ENCODE data around the gene SERTM1. TPM values are rescaled to one million over a fixed set of nuclear protein-coding genes. Genes with fewer than 3 reads are reported as not detected.

SERTM1 gene
- total and polyA plus RNA-seq, 2 donors (not counting 1 experiment from before 2014, with no cell fraction given): not detected

- no peak for TF ChIP-seq CTCF (conservative IDR thresholded peaks at IDR 0.05 in 1 of 2, IDR thresholded peaks at IDR 0.05 in 1 of 2; ENCODE audit: low read depth in 1 of 2, low read length in 2 of 2)
- no peak for TF ChIP-seq EZH2 (IDR thresholded peaks at IDR 0.05; ENCODE audit: low read length, missing control alignments)
- no peaks in the 10 kb centered on the region for H3K36me3 ChIP-seq (ENCODE audit: control insufficient read depth, insufficient read depth, low read length)
- no peak overlapping the region for H3K4me3 ChIP-seq (replicated peaks in 1 of 4; ENCODE audit: control extremely low read depth in 1 of 4, insufficient read depth in 1 of 4, low read depth in 3 of 4, low read length in 4 of 4)
- no peaks in the 10 kb centered on the region for H4K20me1 ChIP-seq (ENCODE audit: control insufficient read depth, extremely low read depth, insufficient read depth, low read length)
- DNase-seq (ENCODE audit: low read depth in 2 of 2): no peak
- no peak overlapping the region for H3K9ac ChIP-seq (ENCODE audit: insufficient read depth, low read length)
- H3K4me1 ChIP-seq (ENCODE audit: control insufficient read depth, extremely low read depth, insufficient read depth, low read length): no peaks in the 10 kb centered on the region
- no peaks in the 10 kb centered on the region for H3K27me3 ChIP-seq (ENCODE audit: control insufficient read depth, insufficient read depth, low read length)
- H3K27ac ChIP-seq (ENCODE audit: insufficient read depth, low read length): no peak overlapping the region
- no peak overlapping the region for H3K4me2 ChIP-seq (ENCODE audit: extremely low read depth, insufficient read depth, low read length)
- no peaks in the 10 kb centered on the region for H3K79me2 ChIP-seq (ENCODE audit: control insufficient read depth, insufficient read depth, low read length)
- H2AFZ ChIP-seq (ENCODE audit: low read length): no peak overlapping the region
- H3K9me3 ChIP-seq (ENCODE audit: control insufficient read depth, insufficient read depth, low read depth, low read length): no peaks in the 10 kb centered on the region
Measured at GRCh38 chr13:36665630-36666029, 8.2 kb upstream of the SERTM1 start.

- TF ChIP-seq EZH2 (IDR thresholded peaks at IDR 0.05; ENCODE audit: low read length, missing control alignments): no peak
- no peak for TF ChIP-seq CTCF (conservative IDR thresholded peaks at IDR 0.05 in 1 of 2, IDR thresholded peaks at IDR 0.05 in 1 of 2; ENCODE audit: low read depth in 1 of 2, low read length in 2 of 2)
Measured at GRCh38 chr13:36666477-36667229, 7.2 kb upstream of the SERTM1 start.

GRCh38 chr13:36668316-36668715 is 5.5 kb upstream of the SERTM1 start:
- Histone ChIP-seq H3K4me3 (replicated peaks in 1 of 4; ENCODE audit: control extremely low read depth in 1 of 4, insufficient read depth in 1 of 4, low read depth in 3 of 4, low read length in 4 of 4) (no peak overlapping the region), H3K27me3 (ENCODE audit: control insufficient read depth, insufficient read depth, low read length) (peaks cover under 1% of the 10 kb centered on the region), H3K4me2 (ENCODE audit: extremely low read depth, insufficient read depth, low read length) (no peak overlapping the region), H3K36me3 (ENCODE audit: control insufficient read depth, insufficient read depth, low read length) (no peaks in the 10 kb centered on the region), H3K9ac (ENCODE audit: insufficient read depth, low read length) (no peak overlapping the region), H3K4me1 (ENCODE audit: control insufficient read depth, extremely low read depth, insufficient read depth, low read length) (no peaks in the 10 kb centered on the region), H3K27ac (ENCODE audit: insufficient read depth, low read length) (no peak overlapping the region), H2AFZ (ENCODE audit: low read length) (no peak overlapping the region), H3K9me3 (ENCODE audit: control insufficient read depth, insufficient read depth, low read depth, low read length) (no peaks in the 10 kb centered on the region), H3K79me2 (ENCODE audit: control insufficient read depth, insufficient read depth, low read length) (no peaks in the 10 kb centered on the region), H4K20me1 (ENCODE audit: control insufficient read depth, extremely low read depth, insufficient read depth, low read length) (no peaks in the 10 kb centered on the region)
- no peak for DNase-seq (ENCODE audit: low read depth in 2 of 2)
- TF ChIP-seq EZH2 (IDR thresholded peaks at IDR 0.05; ENCODE audit: low read length, missing control alignments) (no peak), CTCF (conservative IDR thresholded peaks at IDR 0.05 in 1 of 2, IDR thresholded peaks at IDR 0.05 in 1 of 2; ENCODE audit: low read depth in 1 of 2, low read length in 2 of 2) (no peak)

More at GRCh38 chr13:36666477-36667229, 7.2 kb upstream of the SERTM1 start:
- no peak overlapping the region for H3K4me2 ChIP-seq (ENCODE audit: extremely low read depth, insufficient read depth, low read length)
- H3K9ac ChIP-seq (ENCODE audit: insufficient read depth, low read length): no peak overlapping the region
- H3K79me2 ChIP-seq (ENCODE audit: control insufficient read depth, insufficient read depth, low read length): no peaks in the 10 kb centered on the region
- no peaks in the 10 kb centered on the region for H3K36me3 ChIP-seq (ENCODE audit: control insufficient read depth, insufficient read depth, low read length)
- no peak for DNase-seq (ENCODE audit: low read depth in 2 of 2)
- no peak overlapping the region for H3K27ac ChIP-seq (ENCODE audit: insufficient read depth, low read length)
- H3K9me3 ChIP-seq (ENCODE audit: control insufficient read depth, insufficient read depth, low read depth, low read length): no peaks in the 10 kb centered on the region
- H2AFZ ChIP-seq (ENCODE audit: low read length): no peak overlapping the region
- no peaks in the 10 kb centered on the region for H3K27me3 ChIP-seq (ENCODE audit: control insufficient read depth, insufficient read depth, low read length)
- no peaks in the 10 kb centered on the region for H4K20me1 ChIP-seq (ENCODE audit: control insufficient read depth, extremely low read depth, insufficient read depth, low read length)
- H3K4me3 ChIP-seq (replicated peaks in 1 of 4; ENCODE audit: control extremely low read depth in 1 of 4, insufficient read depth in 1 of 4, low read depth in 3 of 4, low read length in 4 of 4): no peak overlapping the region
- H3K4me1 ChIP-seq (ENCODE audit: control insufficient read depth, extremely low read depth, insufficient read depth, low read length): no peaks in the 10 kb centered on the region

All from fibroblast of lung (primary cell).